ENCODE measurements around the gene GPR31. TPM values are rescaled to one million over a fixed set of nuclear protein-coding genes. Genes with fewer than 3 reads are reported as not detected.

The GPR31 gene
- total RNA-seq, 1 donor from 2014 or later, result not detected

DNA sequence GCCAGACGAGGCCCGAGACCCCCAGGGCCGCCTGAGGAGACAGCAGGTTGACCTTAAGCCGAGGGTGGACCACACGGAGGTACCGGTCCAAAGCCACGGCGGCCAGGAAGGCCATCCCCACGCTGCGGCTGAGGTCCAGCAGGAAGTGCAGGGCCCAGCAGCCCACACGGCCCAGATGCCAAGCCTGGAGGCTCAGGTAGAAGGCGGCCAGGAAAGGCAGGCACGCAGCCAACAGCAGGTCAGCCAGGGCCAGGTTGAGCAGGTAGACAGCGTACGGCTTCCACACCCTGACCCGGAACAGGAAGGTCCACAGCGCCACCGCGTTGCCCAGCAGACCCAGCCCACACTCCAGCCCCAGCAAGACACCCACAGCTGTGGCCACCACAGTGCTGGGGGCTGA is 366 bp downstream of the GPR31 start:
- Histone ChIP-seq H3K4me3 (no peak overlapping the region), H3K9me3 (no peaks in the 10 kb centered on the region), H3K27ac (no peak overlapping the region), H3K4me1 (no peaks in the 10 kb centered on the region), H3K27me3 (no peaks in the 10 kb centered on the region), H3K36me3 (no peaks in the 10 kb centered on the region)
- TF ChIP-seq, protein P1, sequence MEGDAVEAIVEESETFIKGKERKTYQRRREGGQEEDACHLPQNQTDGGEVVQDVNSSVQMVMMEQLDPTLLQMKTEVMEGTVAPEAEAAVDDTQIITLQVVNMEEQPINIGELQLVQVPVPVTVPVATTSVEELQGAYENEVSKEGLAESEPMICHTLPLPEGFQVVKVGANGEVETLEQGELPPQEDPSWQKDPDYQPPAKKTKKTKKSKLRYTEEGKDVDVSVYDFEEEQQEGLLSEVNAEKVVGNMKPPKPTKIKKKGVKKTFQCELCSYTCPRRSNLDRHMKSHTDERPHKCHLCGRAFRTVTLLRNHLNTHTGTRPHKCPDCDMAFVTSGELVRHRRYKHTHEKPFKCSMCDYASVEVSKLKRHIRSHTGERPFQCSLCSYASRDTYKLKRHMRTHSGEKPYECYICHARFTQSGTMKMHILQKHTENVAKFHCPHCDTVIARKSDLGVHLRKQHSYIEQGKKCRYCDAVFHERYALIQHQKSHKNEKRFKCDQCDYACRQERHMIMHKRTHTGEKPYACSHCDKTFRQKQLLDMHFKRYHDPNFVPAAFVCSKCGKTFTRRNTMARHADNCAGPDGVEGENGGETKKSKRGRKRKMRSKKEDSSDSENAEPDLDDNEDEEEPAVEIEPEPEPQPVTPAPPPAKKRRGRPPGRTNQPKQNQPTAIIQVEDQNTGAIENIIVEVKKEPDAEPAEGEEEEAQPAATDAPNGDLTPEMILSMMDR (IDR thresholded peaks at IDR 0.05), result no peak
- peak; percentile 16 for ATAC-seq
- intact Hi-C loops (cut with DNase I), result no loop called here
- DNase-seq, result peak; percentile 57

DNA sequence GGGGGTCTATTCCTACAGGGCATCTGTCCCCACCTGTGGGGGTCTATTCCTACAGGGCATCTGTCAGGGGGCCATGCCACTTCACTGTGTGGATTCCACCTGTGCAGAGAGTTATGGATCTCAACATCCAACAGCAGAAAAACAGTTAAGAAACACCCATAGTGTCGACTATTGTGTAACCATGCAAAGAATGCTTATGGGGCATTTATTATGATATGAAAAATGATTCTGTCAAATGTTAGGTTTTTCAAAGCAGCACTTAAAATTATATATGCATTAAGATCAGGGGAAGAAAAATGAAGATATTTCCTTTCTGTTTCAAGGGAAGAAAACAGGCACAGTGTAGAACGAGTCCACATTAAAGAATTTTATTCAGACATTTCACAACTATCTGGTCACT is 2.9 kb downstream of the GPR31 start:
- Histone ChIP-seq H3K4me1 (no peaks in the 10 kb centered on the region), H3K27ac (no peak overlapping the region), H3K9me3 (no peaks in the 10 kb centered on the region), H3K36me3 (no peaks in the 10 kb centered on the region), H3K27me3 (no peaks in the 10 kb centered on the region), H3K4me3 (no peak overlapping the region)
- DNase-seq (no peak), ATAC-seq (no peak)
- intact Hi-C loops (cut with DNase I), result no loop called here
- TF ChIP-seq, protein P1 (IDR thresholded peaks at IDR 0.05), result no peak

DNA sequence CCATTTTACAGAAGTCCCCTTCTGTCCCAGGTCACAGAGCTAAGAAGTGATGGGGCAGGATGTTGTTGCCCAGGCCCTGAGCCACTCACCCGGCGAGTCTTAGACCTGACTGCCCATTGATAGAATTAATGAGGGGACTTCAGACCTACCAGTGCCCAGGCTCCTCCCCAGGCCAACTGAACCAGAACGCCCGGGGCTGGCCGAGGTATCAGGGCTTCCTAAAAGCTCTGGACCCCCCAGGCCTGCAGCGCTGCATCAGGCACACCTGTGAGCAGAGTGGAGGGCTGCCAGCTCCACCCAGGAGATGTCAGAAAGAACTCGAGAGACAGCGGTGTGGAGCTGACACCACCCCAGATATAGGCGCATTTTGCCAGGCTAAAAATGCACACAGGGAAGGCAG is 3.5 kb downstream of the GPR31 start:
- TF ChIP-seq, protein P1 (IDR thresholded peaks at IDR 0.05), result no peak
- Histone ChIP-seq H3K27ac (no peak overlapping the region), H3K4me3 (no peak overlapping the region), H3K27me3 (no peaks in the 10 kb centered on the region), H3K36me3 (no peaks in the 10 kb centered on the region), H3K4me1 (no peaks in the 10 kb centered on the region), H3K9me3 (no peaks in the 10 kb centered on the region)
- ATAC-seq (no peak), DNase-seq (no peak)
- intact Hi-C loops (cut with DNase I), result no loop called here

DNA sequence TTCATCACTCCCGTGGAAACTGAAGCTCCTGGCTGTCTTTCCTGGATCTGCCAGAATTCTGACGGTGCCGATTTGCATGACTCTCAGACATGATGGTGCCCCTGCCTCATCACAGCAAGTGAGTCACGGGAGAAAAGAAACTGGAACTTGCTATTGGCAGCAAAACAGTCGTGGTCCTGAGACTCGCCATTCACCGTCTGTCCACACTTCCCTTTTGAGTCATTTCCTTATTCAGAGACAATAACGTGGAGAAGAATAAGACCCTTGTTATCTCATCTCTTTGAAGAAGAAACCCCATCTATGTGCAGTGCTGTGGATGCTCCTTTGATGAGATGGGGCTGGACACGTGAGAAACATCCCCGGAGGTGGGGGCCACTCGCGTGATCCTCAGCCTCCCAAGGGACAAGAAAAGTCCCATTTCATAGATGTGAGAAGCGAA is 4.2 kb downstream of the GPR31 start:
- no peaks in the 10 kb centered on the region for H3K27me3 ChIP-seq
- intact Hi-C loops (cut with DNase I), result no loop called here
- TF ChIP-seq, protein P1 (IDR thresholded peaks at IDR 0.05), result no peak
- H3K4me1 ChIP-seq, result no peaks in the 10 kb centered on the region
- H3K9me3 ChIP-seq, result no peaks in the 10 kb centered on the region
- no peak overlapping the region for H3K27ac ChIP-seq
- no peaks in the 10 kb centered on the region for H3K36me3 ChIP-seq
- ATAC-seq (peak; percentile 50), DNase-seq (no peak)
- H3K4me3 ChIP-seq, result peak overlapping the region; percentile 1

DNA sequence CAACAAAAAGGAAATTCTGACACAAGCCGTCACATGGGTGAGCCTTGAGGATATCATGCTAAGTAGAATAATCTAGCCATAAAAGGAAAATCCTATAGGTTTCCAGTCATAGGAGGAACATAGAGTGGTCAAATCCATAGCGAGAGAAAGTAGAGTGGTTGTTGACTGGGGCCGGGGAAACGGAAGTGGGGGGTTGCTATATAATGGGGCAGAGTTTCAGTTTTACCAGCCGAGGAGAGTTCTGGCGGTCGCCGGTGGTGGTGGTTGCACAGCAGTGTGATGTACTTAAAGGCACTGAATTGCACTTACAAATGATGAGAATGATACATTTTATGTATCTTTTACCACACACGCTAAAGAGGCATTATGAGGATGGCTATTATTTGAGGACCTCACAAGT is 4.9 kb downstream of the GPR31 start:
- peak overlapping the region; percentile 1 for H3K4me3 ChIP-seq
- no peaks in the 10 kb centered on the region for H3K27me3 ChIP-seq
- no peaks in the 10 kb centered on the region for H3K4me1 ChIP-seq
- ATAC-seq (no peak), DNase-seq (no peak)
- TF ChIP-seq, protein P1 (IDR thresholded peaks at IDR 0.05), result no peak
- intact Hi-C loops (cut with DNase I), result no loop called here
- no peaks in the 10 kb centered on the region for H3K36me3 ChIP-seq
- H3K27ac ChIP-seq, result no peak overlapping the region
- no peaks in the 10 kb centered on the region for H3K9me3 ChIP-seq

DNA sequence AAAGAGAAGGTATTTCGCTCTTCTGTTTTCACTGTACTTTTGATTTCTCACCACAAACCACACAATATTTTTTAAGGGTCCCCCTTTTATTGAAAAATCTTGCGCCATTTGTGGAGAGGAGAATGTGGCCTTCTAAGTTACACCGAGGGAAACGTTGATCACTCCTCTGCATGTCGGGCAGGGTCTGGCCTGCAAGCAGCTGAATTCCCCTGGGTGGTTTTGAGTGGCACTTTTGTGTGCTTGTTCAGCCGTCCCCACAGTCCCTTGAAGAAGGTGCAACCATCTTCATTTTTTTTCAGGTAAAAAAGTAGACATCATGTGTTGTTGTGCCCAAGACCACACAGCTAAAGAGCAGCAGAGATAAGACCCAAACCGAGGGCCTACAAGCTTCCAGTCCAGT is 6.1 kb downstream of the GPR31 start:
- H3K4me1 ChIP-seq, result no peaks in the 10 kb centered on the region
- no peaks in the 10 kb centered on the region for H3K27me3 ChIP-seq
- intact Hi-C loops (cut with DNase I), result no loop called here
- DNase-seq (no peak), ATAC-seq (no peak)
- TF ChIP-seq, protein P1 (IDR thresholded peaks at IDR 0.05), result no peak
- no peak overlapping the region for H3K27ac ChIP-seq
- no peak overlapping the region for H3K4me3 ChIP-seq
- H3K9me3 ChIP-seq, result no peaks in the 10 kb centered on the region
- H3K36me3 ChIP-seq, result no peaks in the 10 kb centered on the region

All from upper lobe of right lung (tissue), 1 donor.